ENCODE measurements around the gene CDC42EP4. TPM values are rescaled to one million over a fixed set of nuclear protein-coding genes. Genes with fewer than 3 reads are reported as not detected.

Gene CDC42EP4
- total and polyA plus RNA-seq, 9 of the 15 experiments (the other 6 are each of a cell fraction or from before 2014, with no cell fraction given) = 0.65 to 20.8 (median 12.3) TPM

DNA sequence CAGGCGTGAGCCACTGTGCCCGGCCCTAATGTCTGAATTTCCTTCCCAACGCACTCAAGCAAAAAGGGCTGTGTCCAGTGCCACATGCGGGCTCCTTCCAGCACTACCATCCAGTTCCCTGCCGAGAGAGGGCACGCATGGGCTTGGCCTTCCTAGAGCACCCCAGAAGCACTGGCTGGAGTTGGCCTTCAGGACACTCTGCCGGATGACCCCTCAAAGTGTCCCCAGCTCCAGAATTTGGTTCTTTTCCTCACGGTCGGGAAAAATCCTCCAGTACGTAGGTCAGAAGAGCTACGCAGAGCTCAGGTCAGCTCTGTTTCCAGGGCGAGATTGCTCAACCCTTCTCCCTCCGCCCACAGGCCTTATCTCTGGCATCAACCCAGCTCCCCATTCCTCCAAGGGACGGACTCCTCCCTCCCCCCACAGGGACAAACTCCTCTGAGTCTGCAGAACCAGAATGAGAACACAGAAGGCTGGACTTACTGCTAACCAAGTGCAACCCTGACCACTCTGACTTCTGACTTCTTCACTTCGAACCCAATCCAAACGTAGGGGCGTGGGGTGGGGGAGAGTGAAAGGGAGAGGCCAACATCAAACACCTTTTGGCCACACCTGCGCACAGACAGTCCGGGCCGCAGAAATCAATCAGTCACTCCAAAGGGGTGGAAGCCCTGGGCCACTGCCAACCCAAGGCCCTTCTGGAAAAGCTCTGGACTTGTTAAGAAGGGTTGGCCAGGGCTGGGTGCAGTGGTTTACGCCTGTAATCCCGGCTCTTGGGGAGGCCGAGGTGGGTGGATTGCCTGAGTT lies 3.6 kb downstream of the CDC42EP4 start (continued):
- TF ChIP-seq, protein P1, sequence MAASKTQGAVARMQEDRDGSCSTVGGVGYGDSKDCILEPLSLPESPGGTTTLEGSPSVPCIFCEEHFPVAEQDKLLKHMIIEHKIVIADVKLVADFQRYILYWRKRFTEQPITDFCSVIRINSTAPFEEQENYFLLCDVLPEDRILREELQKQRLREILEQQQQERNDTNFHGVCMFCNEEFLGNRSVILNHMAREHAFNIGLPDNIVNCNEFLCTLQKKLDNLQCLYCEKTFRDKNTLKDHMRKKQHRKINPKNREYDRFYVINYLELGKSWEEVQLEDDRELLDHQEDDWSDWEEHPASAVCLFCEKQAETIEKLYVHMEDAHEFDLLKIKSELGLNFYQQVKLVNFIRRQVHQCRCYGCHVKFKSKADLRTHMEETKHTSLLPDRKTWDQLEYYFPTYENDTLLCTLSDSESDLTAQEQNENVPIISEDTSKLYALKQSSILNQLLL (CRISPR knock-in tag; IDR thresholded peaks at IDR 0.05; ENCODE audit: borderline replicate concordance) = no peak
- TF ChIP-seq ZNF76 (CRISPR knock-in tag; IDR thresholded peaks at IDR 0.05; ENCODE audit: borderline replicate concordance) = no peak
- TF ChIP-seq SMARCA4 (IDR thresholded peaks at IDR 0.05) = peak; percentile 92
- TF ChIP-seq MEIS2 (IDR thresholded peaks at IDR 0.05; ENCODE audit: partially characterized antibody) = peak; percentile 4
- TF ChIP-seq, protein P2, sequence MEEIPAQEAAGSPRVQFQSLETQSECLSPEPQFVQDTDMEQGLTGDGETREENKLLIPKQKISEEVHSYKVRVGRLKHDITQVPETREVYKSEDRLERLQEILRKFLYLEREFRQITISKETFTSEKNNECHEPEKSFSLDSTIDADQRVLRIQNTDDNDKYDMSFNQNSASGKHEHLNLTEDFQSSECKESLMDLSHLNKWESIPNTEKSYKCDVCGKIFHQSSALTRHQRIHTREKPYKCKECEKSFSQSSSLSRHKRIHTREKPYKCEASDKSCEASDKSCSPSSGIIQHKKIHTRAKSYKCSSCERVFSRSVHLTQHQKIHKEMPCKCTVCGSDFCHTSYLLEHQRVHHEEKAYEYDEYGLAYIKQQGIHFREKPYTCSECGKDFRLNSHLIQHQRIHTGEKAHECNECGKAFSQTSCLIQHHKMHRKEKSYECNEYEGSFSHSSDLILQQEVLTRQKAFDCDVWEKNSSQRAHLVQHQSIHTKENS (CRISPR knock-in tag; IDR thresholded peaks at IDR 0.05) = no peak
- no peak for TF ChIP-seq SMARCA5 (IDR thresholded peaks at IDR 0.05)
- TF ChIP-seq TAF15 (IDR thresholded peaks at IDR 0.05; ENCODE audit: low read depth, low read length) = no peak
- no peak for TF ChIP-seq ZNF507 (tag; conservative IDR thresholded peaks at IDR 0.05)
- TF ChIP-seq CREBBP (IDR thresholded peaks at IDR 0.05; ENCODE audit: low read depth, low read length) = no peak
- no peak; the same call in 1 of the 2 replicates for TF ChIP-seq ZNF316 (IDR thresholded peaks at IDR 0.05)
- no peak for TF ChIP-seq ZNF212 (CRISPR knock-in tag; IDR thresholded peaks at IDR 0.05)
- TF ChIP-seq, protein P3, sequence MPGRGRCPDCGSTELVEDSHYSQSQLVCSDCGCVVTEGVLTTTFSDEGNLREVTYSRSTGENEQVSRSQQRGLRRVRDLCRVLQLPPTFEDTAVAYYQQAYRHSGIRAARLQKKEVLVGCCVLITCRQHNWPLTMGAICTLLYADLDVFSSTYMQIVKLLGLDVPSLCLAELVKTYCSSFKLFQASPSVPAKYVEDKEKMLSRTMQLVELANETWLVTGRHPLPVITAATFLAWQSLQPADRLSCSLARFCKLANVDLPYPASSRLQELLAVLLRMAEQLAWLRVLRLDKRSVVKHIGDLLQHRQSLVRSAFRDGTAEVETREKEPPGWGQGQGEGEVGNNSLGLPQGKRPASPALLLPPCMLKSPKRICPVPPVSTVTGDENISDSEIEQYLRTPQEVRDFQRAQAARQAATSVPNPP (IDR thresholded peaks at IDR 0.05; ENCODE audit: borderline replicate concordance, insufficient read depth, insufficient read length) = no peak
- TF ChIP-seq CHD2 (IDR thresholded peaks at IDR 0.05; ENCODE audit: low read depth, low read length) = peak; percentile 52; the same call in 1 of the 2 replicates
- no peak for TF ChIP-seq POLR2H (tag; IDR thresholded peaks at IDR 0.05; ENCODE audit: low read depth)
- TF ChIP-seq TEAD4 (IDR thresholded peaks at IDR 0.05; ENCODE audit: low read length) = peak; percentile 76
- peak; percentile 23; the same call in 1 of the 2 replicates for TF ChIP-seq TEAD4 (CRISPR knock-in tag; IDR thresholded peaks at IDR 0.05; ENCODE audit: borderline replicate concordance)
- TF ChIP-seq, protein P4, sequence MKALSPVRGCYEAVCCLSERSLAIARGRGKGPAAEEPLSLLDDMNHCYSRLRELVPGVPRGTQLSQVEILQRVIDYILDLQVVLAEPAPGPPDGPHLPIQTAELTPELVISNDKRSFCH (CRISPR knock-in tag; IDR thresholded peaks at IDR 0.05) = no peak
- TF ChIP-seq, protein P4 (tag; IDR thresholded peaks at IDR 0.05) = no peak
- peak; percentile 86 to 92 for TF ChIP-seq MAZ (CRISPR knock-in tag; conservative IDR thresholded peaks at IDR 0.05 in 1 of 2, IDR thresholded peaks at IDR 0.05 in 1 of 2)
- no peak for TF ChIP-seq BRD4 (IDR thresholded peaks at IDR 0.05)
- peak; percentile 79 for TF ChIP-seq MTA3 (IDR thresholded peaks at IDR 0.05; ENCODE audit: borderline replicate concordance)
- TF ChIP-seq PURB (CRISPR knock-in tag; IDR thresholded peaks at IDR 0.05; ENCODE audit: low read depth) = no peak
- no peak for TF ChIP-seq PYGO2 (tag; IDR thresholded peaks at IDR 0.05)
